AML-193 (cell line): Measurements from ENCODE around the gene DLGAP1.
"Not testable (repeated sequence)": the region's sequence is repeated elsewhere in the genome, so short reads cannot be mapped to it uniquely, and the experiment has no call there.

Experiments
- DNase-seq, 2 experiments: peaks; one replicate each; lab custom pipeline; 2025; lab: John Stamatoyannopoulos, UW

DLGAP1 gene

DNA sequence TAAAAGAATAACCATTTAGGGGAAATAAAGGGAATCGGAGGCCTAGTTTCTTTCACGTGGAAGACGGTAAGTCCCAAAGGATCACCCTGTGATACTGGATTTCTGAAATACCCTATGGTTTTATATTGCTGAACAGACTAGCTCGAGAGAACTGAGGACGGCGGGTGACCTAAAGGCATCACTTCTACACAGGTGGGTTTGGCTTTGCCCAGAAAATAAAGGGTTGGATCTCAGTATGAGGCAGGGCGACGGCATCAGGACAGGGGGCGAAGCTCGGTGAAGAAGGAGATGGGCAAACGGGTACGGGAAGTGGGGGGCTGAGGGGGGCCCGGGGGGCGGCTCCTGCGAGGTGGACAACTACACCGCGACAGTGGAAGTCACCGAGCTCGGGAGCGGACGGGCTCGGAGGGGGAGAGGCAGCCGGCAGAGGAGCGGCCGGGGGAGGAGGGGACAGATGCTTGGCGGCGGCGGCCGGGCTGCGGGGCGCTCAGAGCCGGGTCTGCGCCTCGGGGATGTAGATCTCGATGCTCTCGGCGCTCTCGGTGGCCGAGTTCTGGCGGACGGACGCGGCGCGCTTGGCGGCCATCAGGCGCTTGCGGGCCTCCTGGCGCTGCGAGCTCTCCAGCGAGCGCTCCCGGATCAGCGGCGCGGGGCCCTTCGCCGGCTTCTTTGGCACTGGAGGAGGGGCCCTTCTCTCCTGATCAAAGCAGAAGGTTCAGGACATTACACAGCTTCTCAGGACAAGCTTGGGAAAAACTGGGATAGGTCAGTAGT, 956.2 kb downstream of the DLGAP1 start:
- DNase-seq, result no peak

GRCh38 chr18:3495691-3496430, 959.2 kb downstream of the DLGAP1 start:
- no peak for DNase-seq

GRCh38 chr18:3494569-3494968, 960.5 kb downstream of the DLGAP1 start:
- no peak for DNase-seq

DNA sequence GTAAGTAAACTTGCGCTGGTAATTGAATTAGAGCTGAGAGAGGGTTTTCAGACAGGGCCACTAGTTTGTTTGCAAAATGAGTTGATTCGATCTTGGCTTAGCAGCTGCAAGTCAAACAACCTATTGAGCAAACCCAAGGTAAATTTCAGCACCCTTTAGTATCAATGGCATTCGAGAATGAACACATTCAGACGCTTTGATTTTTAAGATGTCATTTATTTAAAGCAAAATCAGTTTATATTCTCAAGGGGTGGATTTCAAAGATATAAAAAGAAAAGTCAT, 960.9 kb downstream of the DLGAP1 start:
- DNase-seq, result no peak

GRCh38 chr18:3493501-3494244, 961.4 kb downstream of the DLGAP1 start:
- peak; percentile 57 to 69 for DNase-seq

GRCh38 chr18:3492721-3493120, 962.4 kb downstream of the DLGAP1 start:
- no peak for DNase-seq

DNA sequence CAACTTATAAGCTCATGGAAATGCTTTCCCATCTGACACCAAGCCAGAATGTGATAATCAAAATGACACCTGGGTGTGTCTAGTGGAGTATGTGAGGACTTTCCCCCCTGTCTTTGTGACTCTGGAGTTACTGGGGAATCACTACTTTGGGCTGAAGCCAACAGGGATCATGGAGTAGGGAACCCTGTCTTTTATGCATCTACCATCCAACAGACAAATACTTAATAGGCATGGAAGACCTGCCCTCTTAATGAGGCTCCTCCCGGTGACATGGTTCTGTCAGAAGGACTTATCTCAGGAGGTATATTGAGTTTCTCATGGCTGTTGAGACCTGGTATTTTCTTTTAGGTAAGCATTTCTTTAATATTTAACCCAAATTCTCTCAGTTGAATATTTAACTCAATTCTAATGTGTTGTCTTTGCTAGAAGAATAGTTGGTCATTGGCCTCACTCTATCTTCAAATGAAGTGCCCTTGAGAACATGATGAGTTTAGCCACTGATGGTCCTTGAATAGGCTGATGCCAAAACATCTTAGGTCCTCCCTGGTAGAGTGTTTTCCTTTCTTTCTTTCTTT, 963.0 kb downstream of the DLGAP1 start:
- DNase-seq, result no peak

- DNase-seq, result no peak
Measured at GRCh38 chr18:3489462-3489861, 965.6 kb downstream of the DLGAP1 start.

DNA sequence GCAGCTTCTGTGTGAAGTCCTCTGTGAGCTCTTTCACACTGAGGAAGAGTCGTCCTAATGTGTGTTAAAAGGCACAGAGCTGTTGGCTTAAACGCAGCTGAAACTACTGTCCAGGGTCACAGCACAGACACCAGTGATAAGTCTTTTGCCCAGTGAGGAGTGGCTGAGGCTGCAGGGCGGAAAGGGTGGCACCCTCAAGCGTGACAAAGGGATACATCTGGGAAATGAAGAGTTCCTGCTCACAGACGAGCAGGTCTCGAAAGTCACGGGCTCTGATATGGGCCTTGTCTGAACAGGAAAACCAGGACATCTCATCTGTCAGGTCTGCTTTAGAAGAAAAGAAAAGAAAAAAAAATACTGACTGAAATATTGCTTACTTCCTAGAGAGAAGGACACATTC, 968.6 kb downstream of the DLGAP1 start:
- no peak for DNase-seq

- DNase-seq, result no peak
Measured at GRCh38 chr18:3485153-3486149, 969.7 kb downstream of the DLGAP1 start.

DNA sequence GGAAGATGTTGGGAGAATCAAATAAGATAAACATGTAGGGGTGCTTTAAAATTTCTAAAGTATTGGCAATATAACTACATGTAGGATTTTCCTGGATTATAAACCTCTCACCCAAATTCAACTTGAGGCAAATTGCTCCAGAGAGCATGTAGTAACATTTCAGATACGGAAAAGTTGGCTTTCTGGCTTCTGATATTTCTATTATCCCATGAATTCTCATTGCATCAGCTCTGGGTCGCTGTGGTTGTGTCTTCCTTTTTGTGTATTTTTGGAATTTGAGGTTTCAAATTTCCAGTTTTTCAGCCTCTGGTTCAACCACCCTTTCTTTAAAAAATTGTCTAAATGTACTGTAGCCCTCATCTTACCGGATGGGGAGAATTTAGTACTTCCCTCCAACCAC, 972.8 kb downstream of the DLGAP1 start:
- no peak for DNase-seq

DNA sequence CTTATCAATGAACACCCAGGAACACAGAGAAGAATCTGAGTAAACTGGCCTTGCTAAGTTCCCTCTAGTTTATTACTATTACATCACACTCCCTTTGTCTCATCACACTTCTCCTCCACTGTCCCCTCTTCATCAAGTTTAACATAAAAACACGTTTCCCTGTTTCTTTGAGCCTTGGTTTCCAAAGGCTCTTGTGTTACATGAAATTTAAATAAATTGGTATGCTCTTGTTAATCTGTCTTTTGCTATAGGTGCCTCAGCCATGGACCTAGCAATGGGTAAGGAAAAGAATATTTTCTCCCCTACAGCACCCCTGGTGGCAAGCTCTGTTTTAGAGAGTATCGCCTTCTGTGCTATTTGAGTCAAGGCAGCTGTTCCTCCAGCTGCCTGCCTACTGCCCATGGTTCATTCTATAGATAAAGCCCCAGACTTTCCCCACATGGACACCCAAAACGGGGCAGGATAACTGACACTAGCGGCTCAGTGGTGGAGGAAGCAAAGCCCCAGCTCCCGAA, 973.4 kb downstream of the DLGAP1 start:
- DNase-seq, result peak; percentile 45 to 64

DNA sequence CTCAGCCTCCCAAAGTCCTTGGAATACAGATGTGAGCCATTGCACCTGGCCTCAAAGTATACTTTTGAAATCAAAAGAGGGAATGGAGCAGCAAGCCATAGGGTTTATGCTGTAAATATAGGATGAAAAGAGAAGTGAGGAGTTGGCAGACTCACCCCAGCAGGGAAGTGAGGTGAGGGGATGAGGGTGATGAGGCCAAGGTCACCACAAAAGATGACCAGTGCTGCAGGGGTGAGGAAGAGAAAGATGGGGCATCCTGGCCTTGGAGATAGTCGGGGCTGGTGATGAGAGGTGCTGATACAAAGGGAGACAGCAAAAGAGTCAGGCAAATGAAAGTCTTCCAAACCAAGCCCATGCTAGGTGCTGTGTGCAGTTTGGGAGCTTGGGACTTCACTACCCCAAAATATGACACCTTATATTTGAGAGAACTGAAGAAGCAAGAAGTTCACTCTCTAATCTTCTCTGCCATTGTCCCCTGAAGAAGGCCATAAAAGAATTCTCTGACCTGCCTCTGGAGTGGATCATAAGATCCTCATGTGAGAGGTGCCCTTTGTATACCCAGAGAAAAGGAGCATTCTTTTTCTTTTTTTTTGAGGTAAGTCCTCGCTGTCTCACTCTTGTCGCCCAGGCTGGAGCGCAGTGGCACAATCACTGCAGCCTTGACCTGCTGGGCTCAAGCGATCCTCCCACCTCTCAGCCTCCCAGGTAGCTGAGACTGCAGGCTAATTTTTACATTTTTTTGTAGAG, 974.1 kb downstream of the DLGAP1 start:
- no peak for DNase-seq

DNA sequence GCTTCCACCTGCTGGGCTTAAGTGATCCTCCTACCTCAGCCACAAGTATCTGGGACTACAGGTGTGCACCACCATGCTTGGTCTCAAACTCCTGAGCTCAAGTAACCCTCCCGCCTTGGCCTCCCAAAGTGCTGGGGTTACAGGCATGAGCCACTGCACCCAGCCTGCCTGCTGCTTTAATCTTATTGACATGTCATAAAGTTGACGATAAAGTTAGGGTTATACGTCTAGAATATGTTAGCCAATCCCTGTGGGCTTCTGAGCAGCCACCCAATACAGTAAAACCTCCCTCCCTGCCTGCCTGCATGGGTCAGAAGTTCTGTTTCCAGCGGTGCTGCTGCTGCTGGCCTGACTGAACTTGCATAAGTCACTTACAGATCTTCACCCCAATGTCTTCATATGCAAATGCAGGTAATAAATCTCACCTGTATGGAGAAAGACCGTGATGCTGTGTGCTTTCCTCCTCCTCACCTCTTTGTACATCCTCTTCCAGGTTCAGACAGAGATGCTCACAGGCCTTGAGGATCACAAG, 975.1 kb downstream of the DLGAP1 start:
- no peak for DNase-seq

- peak; percentile 53 to 66 for DNase-seq
Measured at GRCh38 chr18:3478262-3478978, 976.7 kb downstream of the DLGAP1 start.

DNA sequence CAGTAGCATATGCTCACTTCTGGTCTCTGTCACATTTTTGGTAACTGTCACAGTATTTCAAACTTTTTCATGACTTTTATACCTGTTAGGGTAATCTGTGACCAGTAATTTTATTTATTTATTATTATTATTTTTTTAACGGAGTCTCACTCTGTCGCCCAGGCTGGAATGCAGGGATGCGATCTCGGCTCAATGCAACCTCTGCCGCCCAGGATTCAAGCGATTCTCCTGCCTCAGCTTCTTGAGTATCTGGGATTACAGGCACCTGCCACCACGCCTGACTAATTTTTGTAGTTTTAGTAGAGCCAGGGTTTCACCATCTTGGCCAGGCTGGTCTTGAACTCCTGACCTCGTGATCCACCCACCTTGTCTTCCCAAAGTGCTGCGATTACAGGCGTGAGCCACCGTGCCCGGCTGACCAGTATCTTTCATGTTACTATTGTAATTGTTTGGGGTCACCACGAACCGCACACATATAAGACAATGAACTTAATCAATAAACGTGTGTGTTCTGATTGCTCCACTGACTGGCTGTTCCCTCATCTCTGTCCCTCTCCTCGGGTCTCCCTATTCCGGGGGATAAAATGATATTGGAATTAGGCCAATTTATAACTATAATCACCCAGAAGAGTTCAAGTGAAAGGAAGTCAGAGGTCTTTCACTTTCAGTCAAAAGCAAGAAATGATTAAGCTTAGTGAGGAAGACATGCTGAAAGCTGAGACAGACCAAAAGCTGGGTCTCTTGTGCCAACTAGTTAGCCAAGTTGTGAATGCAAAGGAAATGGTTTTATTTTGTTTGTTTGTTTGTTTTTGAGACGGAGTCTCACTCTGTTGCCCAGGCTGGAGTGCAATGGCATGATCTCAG, 982.2 kb downstream of the DLGAP1 start:
- no peak for DNase-seq

- not testable (repeated sequence) for DNase-seq
Measured at GRCh38 chr18:3472121-3472520, 983.0 kb downstream of the DLGAP1 start.

- no peak for DNase-seq
Measured at GRCh38 chr18:3471141-3471648, 983.9 kb downstream of the DLGAP1 start.
